GM19193 (cell line): ENCODE measurements around the gene PIN4.

Experiments used
- POLR2A ChIP-seq: IDR thresholded peaks from 4 replicates; pipeline ENCODE4 v1.6.1; 2011; ENCODE audit not compliant: insufficient read depth, insufficient read length; ENCODE audit errors: extremely low read depth

The PIN4 gene

GRCh38 chrX:72181178-72182125 is at the start of gene PIN4:
TSS of gene PIN4 (plus strand) at chrX:72181757. CDS start at chrX:72181786, 29 bp downstream.
- peak; percentile 57 for TF ChIP-seq POLR2A

- no peak for TF ChIP-seq POLR2A
These were observed 49.1 kb upstream of the PIN4 start for GRCh38 chrX:72132456-72132855.

GRCh38 chrX:72133851-72134546 is 47.6 kb upstream of the PIN4 start:
- no peak for TF ChIP-seq POLR2A

- no peak for TF ChIP-seq POLR2A
These were observed 43.6 kb upstream of the PIN4 start for GRCh38 chrX:72137846-72138495.

DNA sequence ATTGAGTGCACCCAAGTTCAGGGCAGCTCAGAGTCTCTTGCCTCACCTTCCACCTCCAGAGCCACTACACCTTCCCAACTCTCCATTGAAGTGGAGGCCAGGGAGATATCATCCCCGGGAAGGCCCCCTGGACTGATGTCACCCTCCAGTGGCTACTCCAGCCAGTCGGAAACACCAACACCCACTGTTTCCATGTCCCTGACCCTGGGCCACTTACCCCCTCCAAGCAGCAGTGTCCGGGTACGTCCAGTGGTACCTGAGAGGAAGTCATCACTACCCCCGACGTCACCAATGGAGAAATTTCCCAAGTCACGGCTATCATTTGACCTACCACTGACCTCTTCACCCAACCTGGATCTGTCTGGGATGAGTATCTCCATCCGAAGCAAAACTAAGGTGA is 42.0 kb upstream of the PIN4 start:
- no peak for TF ChIP-seq POLR2A

DNA sequence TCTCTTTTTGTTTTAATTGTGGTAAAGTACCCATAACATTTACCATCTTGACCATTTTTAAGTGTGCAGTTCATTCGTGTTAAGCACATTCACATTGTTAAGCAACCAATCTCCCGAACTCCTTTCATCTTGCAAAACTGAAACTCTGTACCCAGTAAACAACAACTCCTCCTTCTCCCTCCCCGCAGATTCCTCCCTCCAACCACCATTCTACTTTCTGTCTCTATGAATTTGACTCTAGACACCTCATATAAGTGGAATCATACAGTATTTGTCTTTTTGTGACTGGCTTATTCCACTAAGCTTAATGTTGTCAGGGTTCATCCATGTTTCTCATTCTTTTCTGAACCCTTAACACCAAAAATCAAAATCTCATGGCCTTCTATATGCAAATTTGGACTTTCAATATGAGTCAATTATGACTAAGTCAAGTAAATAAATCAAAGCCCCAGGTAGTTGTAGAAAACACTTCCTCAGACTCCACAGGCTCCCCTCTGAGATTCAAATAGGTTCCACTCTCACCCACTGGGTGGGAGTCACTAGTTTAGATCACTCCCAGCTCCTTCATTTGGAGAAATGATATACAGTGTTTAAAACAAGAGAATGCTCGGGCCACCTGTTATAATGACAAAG is 40.1 kb upstream of the PIN4 start:
- no peak for TF ChIP-seq POLR2A

- no peak for TF ChIP-seq POLR2A
These were observed 39.3 kb upstream of the PIN4 start for GRCh38 chrX:72142094-72142793.

DNA sequence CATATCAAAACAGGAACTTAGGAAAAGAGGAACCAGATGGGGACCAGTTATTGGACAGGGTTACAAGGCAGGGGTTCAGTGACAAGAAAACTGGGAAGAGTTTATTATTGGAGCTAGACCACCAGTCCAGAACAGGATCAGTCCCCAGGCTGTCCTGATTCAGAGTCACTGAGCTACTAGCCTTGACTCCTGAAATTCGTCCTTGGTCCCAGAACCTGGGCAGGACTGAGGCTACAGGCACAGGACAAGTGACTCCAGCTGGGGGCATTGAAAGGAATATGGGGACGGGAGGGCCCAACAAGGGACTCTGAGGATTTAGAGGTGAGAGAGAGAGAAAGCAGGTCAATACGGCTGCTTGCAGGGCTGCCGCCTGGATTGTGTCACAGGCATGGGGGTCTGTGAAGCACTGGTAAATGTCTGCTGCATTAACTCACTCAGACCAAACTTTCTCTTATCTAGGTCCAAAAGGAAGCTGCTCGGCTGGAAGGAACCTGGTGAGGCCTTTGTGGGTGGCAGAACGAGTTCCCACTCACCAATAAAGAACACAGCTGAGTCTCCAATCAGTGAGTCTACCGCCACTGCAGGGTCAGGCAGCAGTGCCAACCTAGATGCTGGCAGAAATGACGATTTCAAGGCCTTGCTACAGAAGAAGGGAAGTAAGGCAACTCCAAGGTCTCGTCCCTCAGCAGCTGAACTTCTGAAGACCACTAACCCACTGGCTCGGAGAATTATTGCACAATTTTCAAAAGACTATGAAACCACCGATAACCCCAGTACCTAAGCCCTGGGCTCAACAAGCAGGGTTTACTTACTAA is 38.6 kb upstream of the PIN4 start:
- TF ChIP-seq POLR2A, result no peak

GRCh38 chrX:72143609-72143907 is 38.0 kb upstream of the PIN4 start:
- TF ChIP-seq POLR2A, result no peak

- TF ChIP-seq POLR2A, result no peak
These were observed 36.4 kb upstream of the PIN4 start for GRCh38 chrX:72145181-72145580.

- TF ChIP-seq POLR2A, result no peak
These were observed 35.0 kb upstream of the PIN4 start for GRCh38 chrX:72146527-72146926.

- TF ChIP-seq POLR2A, result no peak
These were observed 22.8 kb upstream of the PIN4 start for GRCh38 chrX:72158773-72159172.

DNA sequence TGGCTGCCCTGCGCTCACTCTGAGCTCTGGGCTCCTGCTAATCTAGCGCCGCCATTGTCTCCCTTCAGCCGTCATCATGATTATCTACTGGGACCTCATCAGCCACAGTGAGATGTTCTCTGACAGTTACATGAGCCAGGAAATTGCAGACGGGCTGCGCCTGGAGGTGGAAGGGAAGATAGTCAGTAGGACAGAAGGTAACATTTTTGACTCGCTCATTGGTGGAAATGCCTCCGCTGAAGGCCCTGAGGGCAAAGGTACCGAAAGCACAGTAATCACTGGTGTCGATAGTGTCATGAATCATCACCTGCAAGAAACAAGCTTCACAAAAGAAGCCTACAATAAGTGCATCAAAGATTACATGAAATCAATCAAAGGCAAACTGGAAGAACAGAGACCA is 21.8 kb upstream of the PIN4 start:
- TF ChIP-seq POLR2A, result no peak

GRCh38 chrX:72165551-72165950 is 16.0 kb upstream of the PIN4 start:
- no peak for TF ChIP-seq POLR2A
